Tongue (tissue), 2 donors: ENCODE data around the gene DHRSX. TPM values are rescaled to one million over a fixed set of nuclear protein-coding genes. Genes with fewer than 3 reads are reported as not detected.
"Not testable (repeated sequence)": the region's sequence is repeated elsewhere in the genome, so short reads cannot be mapped to it uniquely, and the experiment has no call there.

Source experiments
- DNase-seq: peaks from one replicate; pipeline ENCODE4 v3.0.0-alpha.2; 2015
- total RNA-seq: library from RNA; depleted of rRNA; stranded (reverse); fragments of >200 nt; gene quantifications from one replicate; pipeline ENCODE4 v1.2.3, GENCODE V29; 2014

Gene DHRSX
- total RNA-seq, 1 donor from 2014 or later: 23.9 TPM

- no peak for DNase-seq
These were observed 26.4 kb downstream of the DHRSX start for GRCh38 chrX:2474280-2474962.

- not testable (repeated sequence) for DNase-seq
These were observed 27.7 kb downstream of the DHRSX start for GRCh38 chrX:2473064-2473463.

GRCh38 chrX:2471641-2472040, 29.1 kb downstream of the DHRSX start:
- DNase-seq: no peak

GRCh38 chrX:2471126-2471525, 29.6 kb downstream of the DHRSX start:
- DNase-seq: not testable (repeated sequence)

GRCh38 chrX:2469852-2470251, 30.9 kb downstream of the DHRSX start:
- not testable (repeated sequence) for DNase-seq

- no peak for DNase-seq
These were observed 31.5 kb downstream of the DHRSX start for GRCh38 chrX:2469196-2469685.

GRCh38 chrX:2468261-2469195, 32.2 kb downstream of the DHRSX start:
- no peak for DNase-seq

GRCh38 chrX:2466876-2467656, 33.7 kb downstream of the DHRSX start:
- DNase-seq: no peak

GRCh38 chrX:2464677-2465166, 36.1 kb downstream of the DHRSX start:
- no peak for DNase-seq

GRCh38 chrX:2463973-2464676, 36.7 kb downstream of the DHRSX start:
- DNase-seq: no peak

GRCh38 chrX:2463481-2463880, 37.3 kb downstream of the DHRSX start:
- DNase-seq: not testable (repeated sequence)

GRCh38 chrX:2462780-2463179, 38.0 kb downstream of the DHRSX start:
- DNase-seq: no peak

GRCh38 chrX:2462074-2462473, 38.7 kb downstream of the DHRSX start:
- DNase-seq: no peak

- no peak for DNase-seq
These were observed 39.1 kb downstream of the DHRSX start for GRCh38 chrX:2461711-2462016.

- not testable (repeated sequence) for DNase-seq
These were observed 39.7 kb downstream of the DHRSX start for GRCh38 chrX:2460821-2461710.

GRCh38 chrX:2460048-2460447, 40.7 kb downstream of the DHRSX start:
- not testable (repeated sequence) for DNase-seq

- DNase-seq: no peak
These were observed 42.5 kb downstream of the DHRSX start for GRCh38 chrX:2458309-2458708.

GRCh38 chrX:2457289-2458133, 43.3 kb downstream of the DHRSX start:
- DNase-seq: no peak

GRCh38 chrX:2456091-2456490, 44.7 kb downstream of the DHRSX start:
- not testable (repeated sequence) for DNase-seq

GRCh38 chrX:2454620-2455019, 46.2 kb downstream of the DHRSX start:
- not testable (repeated sequence) for DNase-seq
